Measurements from ENCODE around the gene FGF14. TPM values are rescaled to one million over a fixed set of nuclear protein-coding genes. Genes with fewer than 3 reads are reported as not detected.

Gene FGF14
- total and polyA plus RNA-seq, 2 experiments from 2014 or later, result 0.73 TPM; not detected in 1

- no peaks in the 10 kb centered on the region for H4K20me1 ChIP-seq (ENCODE audit: insufficient read depth, poor library complexity, severe bottlenecking)
- H3K27me3 ChIP-seq, result no peaks in the 10 kb centered on the region
- H2AFZ ChIP-seq, result no peak overlapping the region
- no peak overlapping the region for H3K4me3 ChIP-seq
- H3K79me2 ChIP-seq, result no peaks in the 10 kb centered on the region
- 50% methylated on average over 1 of the region's 1 CpG for WGBS (ENCODE audit: low lambda C conversion rate, missing lambda C conversion rate)
- TF ChIP-seq EZH2phosphoT487 (IDR thresholded peaks at IDR 0.05; ENCODE audit: low read depth, severe bottlenecking, unreplicated experiment) (no peak), CTCF (IDR thresholded peaks at IDR 0.05; ENCODE audit: poor library complexity) (no peak), EZH2 (IDR thresholded peaks at IDR 0.05; ENCODE audit: borderline replicate concordance) (no peak)
- H3K4me2 ChIP-seq, result no peak overlapping the region
- no peaks in the 10 kb centered on the region for H3K36me3 ChIP-seq (replicated peaks; ENCODE audit: insufficient read depth, low read depth)
- no peak overlapping the region for H3K27ac ChIP-seq
- no peaks in the 10 kb centered on the region for H3K4me1 ChIP-seq (ENCODE audit: insufficient read depth)
- DNase-seq (ENCODE audit: low spot score), result no peak
- no peaks in the 10 kb centered on the region for H3K9me3 ChIP-seq (ENCODE audit: low read depth)
- H3K9me2 ChIP-seq (replicated peaks; ENCODE audit: insufficient read depth), result no peaks in the 10 kb centered on the region
These were observed 166.2 kb downstream of the FGF14 start for GRCh38 chr13:102235689-102236088.

GRCh38 chr13:102234618-102235017, 167.2 kb downstream of the FGF14 start:
- TF ChIP-seq CTCF (IDR thresholded peaks at IDR 0.05; ENCODE audit: poor library complexity) (no peak), EZH2phosphoT487 (IDR thresholded peaks at IDR 0.05; ENCODE audit: low read depth, severe bottlenecking, unreplicated experiment) (no peak), EZH2 (IDR thresholded peaks at IDR 0.05; ENCODE audit: borderline replicate concordance) (no peak)
- 92% methylated on average over 2 of the region's 2 CpGs for WGBS (ENCODE audit: low lambda C conversion rate, missing lambda C conversion rate)
- Histone ChIP-seq H3K27ac (no peak overlapping the region), H4K20me1 (ENCODE audit: insufficient read depth, poor library complexity, severe bottlenecking) (no peaks in the 10 kb centered on the region), H3K27me3 (no peaks in the 10 kb centered on the region), H3K36me3 (replicated peaks; ENCODE audit: insufficient read depth, low read depth) (no peaks in the 10 kb centered on the region), H3K4me1 (ENCODE audit: insufficient read depth) (no peaks in the 10 kb centered on the region), H3K4me2 (no peak overlapping the region), H3K4me3 (no peak overlapping the region), H3K79me2 (no peaks in the 10 kb centered on the region), H3K9me2 (replicated peaks; ENCODE audit: insufficient read depth) (no peaks in the 10 kb centered on the region), H2AFZ (no peak overlapping the region), H3K9me3 (ENCODE audit: low read depth) (no peaks in the 10 kb centered on the region)
- no peak for DNase-seq (ENCODE audit: low spot score)

GRCh38 chr13:102233566-102234208, 168.2 kb downstream of the FGF14 start:
- Histone ChIP-seq H3K36me3 (replicated peaks; ENCODE audit: insufficient read depth, low read depth) (no peaks in the 10 kb centered on the region), H3K4me2 (no peak overlapping the region)
- TF ChIP-seq EZH2 (IDR thresholded peaks at IDR 0.05; ENCODE audit: borderline replicate concordance) (no peak), EZH2phosphoT487 (IDR thresholded peaks at IDR 0.05; ENCODE audit: low read depth, severe bottlenecking, unreplicated experiment) (no peak), CTCF (IDR thresholded peaks at IDR 0.05; ENCODE audit: poor library complexity) (no peak)

More at GRCh38 chr13:102233566-102234208, 168.2 kb downstream of the FGF14 start:
- 49% methylated on average over 3 of the region's 3 CpGs for WGBS (ENCODE audit: low lambda C conversion rate, missing lambda C conversion rate)
- no peaks in the 10 kb centered on the region for H3K4me1 ChIP-seq (ENCODE audit: insufficient read depth)
- no peaks in the 10 kb centered on the region for H3K79me2 ChIP-seq
- no peak overlapping the region for H3K4me3 ChIP-seq
- H4K20me1 ChIP-seq (ENCODE audit: insufficient read depth, poor library complexity, severe bottlenecking), result no peaks in the 10 kb centered on the region
- no peaks in the 10 kb centered on the region for H3K9me2 ChIP-seq (replicated peaks; ENCODE audit: insufficient read depth)
- no peak overlapping the region for H3K27ac ChIP-seq
- H3K9me3 ChIP-seq (ENCODE audit: low read depth), result no peaks in the 10 kb centered on the region
- H2AFZ ChIP-seq, result no peak overlapping the region
- H3K27me3 ChIP-seq, result no peaks in the 10 kb centered on the region
- DNase-seq (ENCODE audit: low spot score), result no peak
